HG03103 (cell line): ENCODE data around the gene PIK3CB.
"Not testable (repeated sequence)": the region's sequence is repeated elsewhere in the genome, so short reads cannot be mapped to it uniquely, and the experiment has no call there.

Experiments used
- ATAC-seq: cut with Tn5 transposase; IDR thresholded peaks from one replicate; pipeline ENCODE4 v1.9.1; 2021; ENCODE audit warnings: low read depth; ENCODE audit not compliant: unreplicated experiment

The PIK3CB gene

DNA sequence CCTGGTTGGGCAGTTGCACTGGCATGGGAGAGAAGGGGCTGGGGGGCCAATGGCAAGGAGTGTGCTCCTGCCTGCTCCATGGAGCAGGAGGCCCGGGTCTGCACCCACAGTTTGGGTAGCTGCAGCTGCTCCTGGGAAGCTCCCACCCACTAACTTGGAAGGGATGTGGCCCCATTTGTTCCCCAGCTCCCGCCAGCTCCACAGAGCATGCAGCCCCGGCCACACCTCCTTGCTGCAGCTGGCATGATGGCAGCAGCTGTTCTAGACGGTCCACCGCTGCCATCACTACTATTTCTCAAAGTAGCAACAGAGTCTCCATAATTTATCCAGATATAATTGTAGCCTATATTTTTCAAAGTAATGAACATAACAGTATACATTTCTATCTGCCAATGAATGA, 65.8 kb downstream of the PIK3CB start:
- no peak for ATAC-seq

DNA sequence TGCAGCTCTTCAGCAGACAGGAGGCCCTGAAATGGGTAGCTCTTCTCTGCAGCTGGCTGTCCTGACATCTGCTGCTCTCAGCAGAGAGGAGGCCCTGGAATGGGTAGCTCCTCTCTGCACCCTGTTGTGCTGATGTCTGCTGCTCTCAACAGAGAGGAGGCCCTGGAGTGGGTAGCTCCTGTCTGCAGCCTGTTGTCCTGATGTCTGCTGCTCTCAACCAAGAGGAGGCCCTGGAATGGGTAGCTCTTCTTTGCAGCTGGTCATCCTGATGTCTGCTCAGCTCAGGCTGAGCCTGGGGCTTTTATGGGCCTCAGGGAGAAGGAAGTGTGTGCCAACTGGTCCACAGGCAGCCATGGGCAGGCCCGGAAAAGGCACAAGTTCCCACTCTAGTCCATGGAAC, 66.6 kb downstream of the PIK3CB start:
- no peak for ATAC-seq

DNA sequence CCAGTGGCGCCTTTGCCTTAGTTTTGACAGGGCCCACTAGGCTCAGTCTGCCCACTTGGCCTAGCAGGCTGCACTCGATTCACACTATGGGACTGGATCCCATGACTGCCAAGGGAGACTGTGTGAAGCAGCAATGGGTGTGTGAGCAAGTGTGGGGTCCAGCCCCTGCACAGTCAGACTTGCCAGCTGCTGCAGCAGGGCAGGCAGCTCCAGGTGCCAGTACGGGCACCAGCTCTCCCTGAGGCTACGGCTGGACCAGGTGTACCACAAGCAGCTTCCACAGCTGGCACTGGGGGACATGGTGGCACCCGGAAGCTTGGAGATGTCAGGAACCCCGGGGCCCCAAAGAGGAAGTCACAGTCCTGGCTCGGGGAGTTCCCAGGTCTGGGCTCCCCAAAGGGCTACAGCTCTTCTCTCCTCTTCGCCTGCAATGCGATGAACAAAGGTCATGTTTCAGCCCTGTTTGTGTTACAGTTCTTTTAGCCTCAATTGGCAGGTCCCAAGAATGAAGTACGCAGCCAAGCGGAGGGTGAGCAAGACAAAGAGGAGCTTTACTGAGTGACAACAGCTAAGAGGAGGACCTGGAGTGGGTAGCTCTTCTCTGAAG, 67.1 kb downstream of the PIK3CB start:
- no peak for ATAC-seq

DNA sequence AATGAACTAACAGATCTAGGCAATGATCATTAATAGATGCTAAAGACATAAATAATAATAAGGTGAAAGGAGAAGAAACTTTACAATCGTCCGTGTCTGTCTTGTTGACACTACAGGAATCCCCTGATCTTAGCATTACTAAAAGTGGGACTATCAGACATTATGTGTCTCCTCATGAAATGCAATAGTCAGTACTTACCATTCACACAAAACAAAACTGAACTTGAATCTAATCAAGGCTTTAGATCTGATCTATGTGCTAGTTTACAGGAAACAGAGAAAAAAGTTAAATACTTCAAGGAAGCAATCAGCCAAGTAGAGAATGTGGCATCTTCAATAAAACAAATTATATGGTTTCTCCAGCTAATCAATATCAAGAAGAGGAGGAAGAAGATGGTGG, 73.7 kb downstream of the PIK3CB start:
- ATAC-seq = no peak

DNA sequence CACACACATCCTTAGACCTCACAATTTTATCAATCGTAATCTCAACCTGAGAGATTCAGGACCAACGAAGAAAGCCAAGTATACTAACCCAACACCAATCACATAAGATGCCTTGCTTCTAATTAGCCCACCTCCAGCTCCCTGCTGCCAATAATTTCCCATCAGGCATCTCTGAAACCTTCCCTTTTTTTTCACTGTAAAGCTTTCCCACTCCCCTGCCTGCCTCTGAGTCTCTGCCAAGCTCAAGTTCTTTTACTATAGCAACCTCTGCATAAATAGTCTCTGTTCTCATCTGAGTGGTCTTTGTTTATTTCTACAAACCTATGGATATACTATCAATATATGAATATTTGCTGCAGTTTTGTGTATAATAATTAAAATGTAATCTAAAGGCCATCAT, 86.5 kb downstream of the PIK3CB start:
- no peak for ATAC-seq

DNA sequence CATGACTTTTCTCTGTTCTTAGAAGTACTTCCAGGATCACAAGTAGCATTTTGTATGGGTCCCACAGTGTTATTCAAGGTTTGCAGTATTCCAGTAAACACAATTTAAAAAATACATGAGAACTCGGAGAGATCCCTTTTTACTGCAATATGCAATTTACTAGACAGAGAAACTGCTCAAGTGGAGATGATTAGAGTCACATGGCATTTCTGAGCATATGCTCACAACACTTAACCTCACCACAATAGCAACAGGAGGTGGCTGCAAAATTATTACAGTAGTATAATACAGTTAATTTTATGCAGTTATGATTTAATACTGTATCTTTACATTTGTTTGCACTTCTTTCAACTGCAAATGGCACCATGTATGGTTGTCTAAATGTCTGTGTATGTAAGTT, 87.5 kb downstream of the PIK3CB start:
- ATAC-seq = no peak

DNA sequence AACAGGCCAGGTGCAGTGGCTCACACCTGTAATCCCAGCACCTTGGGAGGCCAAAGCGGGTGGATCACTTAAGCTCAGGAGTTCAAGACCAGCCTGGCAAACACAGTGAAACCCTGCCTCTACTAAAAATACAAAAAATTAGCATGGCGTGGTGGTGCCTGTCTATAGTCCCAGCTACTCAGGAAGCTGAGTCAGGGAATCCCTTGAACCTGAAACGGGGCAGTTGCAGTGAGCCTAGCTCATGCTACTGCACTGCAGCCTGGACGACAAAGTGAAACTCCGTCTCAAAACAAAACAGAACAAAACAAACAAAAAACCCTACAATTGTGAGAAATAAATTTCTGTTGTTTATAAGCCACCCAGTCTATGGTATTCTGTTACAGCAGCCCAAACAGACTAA, 94.7 kb downstream of the PIK3CB start:
- no peak for ATAC-seq

DNA sequence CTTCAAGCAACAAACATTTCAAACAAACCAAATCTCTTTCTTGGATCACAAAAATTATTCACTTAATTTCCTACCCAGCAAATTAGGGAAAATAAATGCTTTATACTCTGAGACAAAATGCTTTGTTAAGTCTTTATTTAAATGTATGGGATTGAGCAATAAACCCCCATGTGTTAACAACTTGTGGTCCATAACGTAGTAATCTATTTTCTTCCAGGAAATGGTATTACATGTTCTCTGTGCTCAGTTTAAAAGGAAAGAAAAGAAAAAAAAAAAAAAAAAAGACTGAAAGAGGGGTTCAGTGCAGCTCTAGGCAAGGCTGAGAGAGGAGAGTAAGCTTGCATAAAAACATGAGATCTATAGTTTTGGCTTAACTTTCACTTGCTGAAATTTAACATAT, 102.3 kb downstream of the PIK3CB start:
- ATAC-seq = no peak

DNA sequence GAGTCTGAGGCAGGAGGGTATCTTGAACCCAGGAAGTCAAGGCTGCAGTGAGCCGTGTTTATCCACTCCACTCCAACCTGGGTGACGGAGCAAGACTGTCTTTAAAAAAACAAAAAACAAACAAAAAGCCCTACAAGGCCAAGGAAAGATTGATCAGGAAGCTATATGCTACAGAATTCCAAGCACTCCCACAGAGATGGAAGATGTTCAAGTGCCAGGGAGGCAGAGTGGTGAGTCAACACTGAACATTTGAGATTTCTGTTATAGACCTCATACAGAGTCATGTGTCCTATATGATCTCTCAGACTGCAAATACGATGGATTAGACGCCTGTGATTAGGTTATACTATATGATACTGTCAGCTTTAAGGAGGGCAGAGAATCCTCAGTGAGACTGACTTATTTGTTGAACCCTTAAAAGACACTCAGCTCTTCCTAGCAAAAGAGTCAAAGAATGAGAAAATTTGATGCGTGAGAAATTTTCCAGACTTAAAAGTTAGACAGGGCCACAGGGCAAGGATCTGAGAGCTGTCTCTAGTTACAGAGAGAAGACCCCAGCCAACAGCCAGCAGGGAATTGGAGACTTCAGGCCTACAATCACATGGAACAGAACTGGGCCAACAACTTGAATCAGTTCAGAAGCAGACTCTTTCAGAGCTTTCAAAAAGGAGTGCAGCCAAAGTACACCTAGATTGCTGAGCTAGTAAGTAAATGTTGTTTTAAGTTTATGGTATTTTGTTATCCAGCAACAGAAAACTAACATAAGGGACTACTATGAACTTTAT, 107.6 kb downstream of the PIK3CB start:
- no peak for ATAC-seq

DNA sequence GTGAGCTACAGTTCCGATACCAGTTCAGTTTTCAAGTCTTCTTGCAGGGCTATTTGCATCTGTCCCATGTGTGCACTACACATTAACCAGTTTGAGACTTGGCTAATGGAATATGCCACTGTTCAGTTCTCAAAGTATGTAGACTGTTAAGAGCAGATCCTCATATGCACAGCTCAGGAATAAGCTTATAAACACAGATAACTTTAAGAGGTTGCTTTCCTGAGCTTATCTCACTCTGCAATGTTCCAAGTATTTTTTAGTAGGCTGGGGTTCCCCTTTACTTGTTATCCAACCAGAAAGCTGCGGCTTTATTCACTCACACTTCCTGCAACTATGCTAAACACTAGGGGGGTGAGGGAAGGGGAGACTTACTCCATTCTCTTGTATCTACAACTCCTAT, 108.7 kb downstream of the PIK3CB start:
- not testable (repeated sequence) for ATAC-seq

DNA sequence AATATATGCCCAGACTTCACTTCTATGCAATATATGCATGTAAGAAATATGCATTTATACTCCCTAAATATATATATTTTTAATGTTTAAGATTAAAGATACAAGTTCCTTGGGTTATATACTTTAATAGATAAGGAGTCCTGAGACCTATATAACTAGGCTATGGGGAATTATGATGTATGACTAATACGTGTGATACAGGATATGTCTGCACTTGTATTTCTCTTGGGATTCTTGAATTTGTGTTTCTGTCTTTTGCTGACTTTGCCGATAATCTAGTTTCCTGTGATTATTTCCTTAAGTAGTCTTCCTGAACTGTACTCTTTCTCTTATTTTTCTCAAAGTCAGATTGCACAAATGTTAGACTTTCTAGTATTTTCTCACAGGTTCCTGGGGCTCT, 109.6 kb downstream of the PIK3CB start:
- no peak for ATAC-seq

DNA sequence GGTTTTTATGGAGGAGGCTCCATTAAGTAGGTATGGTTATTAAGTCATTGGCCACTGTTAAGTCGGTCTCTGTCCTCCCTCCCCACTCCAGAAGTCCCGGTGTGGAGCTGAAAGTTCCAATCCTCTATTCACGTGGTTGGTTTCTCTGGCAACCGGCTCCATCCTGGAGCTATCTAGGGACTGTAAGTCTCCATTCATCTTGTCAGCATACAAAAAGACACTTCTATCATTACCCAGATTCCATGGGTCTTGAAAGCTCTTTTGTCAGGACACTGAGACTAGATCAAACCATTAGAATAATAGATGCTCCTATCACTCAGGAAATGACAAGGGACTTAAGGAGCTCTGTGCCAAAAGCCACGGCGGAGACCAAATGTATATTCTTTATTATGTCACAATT, 110.3 kb downstream of the PIK3CB start:
- ATAC-seq = no peak

DNA sequence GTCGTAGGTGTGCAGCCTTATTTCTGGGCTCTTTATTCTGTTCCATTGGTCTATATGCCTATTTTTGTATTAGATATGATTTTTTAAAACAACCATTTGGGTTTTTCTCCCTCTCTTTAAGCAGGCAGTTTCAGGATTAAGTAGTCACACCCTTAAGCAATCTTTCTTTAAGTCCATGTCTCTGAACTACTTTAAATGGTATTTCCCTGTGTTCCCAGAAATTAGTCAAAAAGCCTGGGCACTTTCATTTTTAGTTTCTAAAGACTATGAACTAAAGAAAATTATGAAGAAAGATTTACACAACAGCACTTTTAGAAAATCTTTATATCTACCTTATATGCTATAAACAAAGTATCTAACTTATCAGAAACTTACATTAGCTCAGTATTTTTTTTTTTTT, 115.9 kb downstream of the PIK3CB start:
- no peak for ATAC-seq

DNA sequence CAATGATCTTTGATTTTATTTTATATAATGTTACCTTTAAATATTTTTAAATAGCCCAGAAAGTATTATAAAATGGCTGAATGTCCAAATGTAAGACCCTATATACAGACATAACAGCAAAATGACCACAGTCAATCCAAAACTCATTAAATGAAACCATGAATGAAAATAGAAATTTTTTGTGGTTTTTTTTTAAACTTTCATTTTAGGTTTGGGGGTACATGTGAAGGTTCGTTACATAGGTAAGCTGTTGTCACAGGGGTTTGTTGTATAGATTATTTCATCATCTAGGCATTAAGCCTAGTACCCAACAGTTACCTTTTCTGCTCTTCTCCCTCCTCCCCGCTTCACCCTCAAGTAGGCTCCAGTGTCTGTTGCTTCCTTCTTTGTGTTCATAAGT, 117.4 kb downstream of the PIK3CB start:
- no peak for ATAC-seq

DNA sequence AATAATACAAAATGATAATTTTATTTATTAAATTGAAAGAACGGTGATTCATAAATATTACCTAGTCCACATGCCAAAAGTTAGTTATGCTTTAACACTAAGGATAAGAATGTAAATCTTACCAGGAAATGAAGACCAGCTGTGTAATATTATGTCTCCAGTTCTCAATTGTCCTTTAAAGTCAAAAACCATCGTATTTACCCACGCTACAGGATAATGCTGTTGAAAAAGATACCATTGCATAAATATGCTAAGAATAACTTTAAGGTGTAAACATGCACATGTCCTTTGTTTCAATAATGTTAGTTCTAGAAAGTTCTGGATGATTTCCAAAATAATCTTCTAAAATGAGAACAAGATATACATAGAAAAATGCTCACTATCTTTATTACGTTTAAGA, 122.6 kb downstream of the PIK3CB start:
- no peak for ATAC-seq

DNA sequence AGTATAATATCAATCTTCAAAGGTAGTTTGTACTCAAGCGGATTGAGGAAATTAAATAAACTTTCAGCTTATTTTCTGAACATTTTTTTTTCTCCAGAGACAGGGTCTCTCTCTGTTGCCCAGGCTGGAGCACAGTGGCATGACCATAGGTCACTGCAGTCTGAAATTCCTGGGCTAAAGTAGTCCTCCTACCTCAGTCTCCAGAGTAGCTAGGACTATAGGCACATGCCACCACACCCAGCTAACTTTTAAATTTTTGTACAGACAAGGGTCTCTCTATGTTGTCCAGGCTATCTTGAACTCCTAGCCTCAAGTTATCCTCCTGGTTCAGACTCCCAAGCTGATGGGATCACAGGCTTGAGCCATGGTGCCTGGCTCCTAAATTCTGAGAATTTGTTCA, 129.1 kb downstream of the PIK3CB start:
- ATAC-seq = no peak

DNA sequence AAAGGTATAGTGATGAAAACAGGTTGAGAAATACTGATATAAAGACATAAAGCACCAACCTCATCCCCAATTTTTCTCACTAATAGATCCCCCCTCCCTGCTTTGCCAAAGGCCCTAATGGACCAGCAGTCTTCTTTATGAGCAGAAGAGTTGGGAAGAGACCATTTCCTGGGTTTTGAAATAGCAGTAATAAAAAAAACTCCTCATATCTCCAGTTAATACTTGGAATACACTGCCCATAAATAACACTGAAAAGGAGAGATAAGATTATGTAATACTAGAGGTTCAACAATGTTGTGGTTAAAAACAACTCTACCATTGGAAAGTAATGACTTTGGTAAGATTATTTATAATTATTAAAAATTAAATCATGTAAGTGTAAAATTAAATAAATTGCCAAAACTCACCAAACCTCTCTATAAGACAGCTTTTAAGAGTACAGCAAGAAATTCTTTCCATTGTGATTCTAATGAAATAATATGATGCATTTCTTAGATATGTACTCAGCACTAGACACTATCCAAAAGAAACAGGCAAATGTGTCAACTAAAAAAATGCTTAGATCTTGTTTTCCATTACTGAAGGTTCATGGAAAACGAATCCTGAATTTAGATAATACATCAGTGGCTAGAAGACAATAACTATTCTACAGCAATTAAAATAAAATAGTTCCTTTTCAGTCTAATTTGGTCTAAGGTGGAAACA, 137.9 kb downstream of the PIK3CB start:
- no peak for ATAC-seq

DNA sequence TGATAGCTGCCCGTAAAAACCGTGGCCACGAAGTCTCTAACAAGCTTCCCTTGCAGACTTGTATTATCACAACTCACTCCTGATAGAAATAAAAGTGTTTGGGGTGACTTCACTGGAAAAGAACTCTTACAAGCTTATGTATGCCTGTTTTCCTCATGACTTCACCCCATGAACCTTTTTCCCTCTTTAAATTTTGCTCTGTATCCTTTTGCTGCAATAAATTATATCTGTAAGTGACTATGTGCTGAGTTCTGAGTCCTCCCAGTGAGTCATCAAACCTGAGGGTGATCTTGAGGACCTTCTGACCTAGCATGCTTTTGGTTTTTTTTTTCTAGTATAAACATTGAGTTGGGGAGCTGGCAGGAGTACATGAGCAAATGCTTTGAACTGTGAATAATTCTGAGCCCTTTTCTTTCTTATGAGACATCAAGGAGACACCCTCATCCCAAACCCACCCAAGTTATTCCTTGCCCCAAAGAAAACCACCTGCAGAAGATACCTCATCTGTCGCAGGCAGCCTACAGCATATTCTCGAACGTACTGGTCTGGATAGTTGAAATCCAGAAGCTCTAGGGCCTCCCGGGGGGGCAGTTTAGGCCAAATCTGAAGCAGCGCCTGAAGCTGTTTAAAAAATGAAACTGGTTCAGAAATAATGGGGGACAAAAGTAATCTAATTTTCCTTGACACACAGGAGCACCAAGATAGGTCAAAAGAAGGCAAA, 140.3 kb downstream of the PIK3CB start:
- ATAC-seq = no peak

DNA sequence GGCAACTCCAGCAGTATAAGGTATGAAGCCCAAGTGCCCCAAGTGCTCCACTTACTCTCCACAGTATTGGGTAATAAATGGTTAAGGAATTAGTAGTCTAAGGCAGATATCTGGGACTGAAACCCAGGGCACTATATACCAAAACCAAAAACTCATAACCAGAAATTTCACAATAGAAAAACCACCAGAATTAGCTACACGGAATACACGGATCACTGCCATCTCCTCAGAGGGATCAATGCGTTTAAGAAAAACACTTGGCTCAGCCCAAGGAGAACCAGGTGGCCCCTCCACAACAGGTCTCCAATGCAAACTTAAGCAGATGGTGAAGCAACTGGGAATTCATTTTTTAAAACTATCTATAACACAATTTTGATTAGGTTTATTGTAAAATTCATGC, 142.6 kb downstream of the PIK3CB start:
- no peak for ATAC-seq

DNA sequence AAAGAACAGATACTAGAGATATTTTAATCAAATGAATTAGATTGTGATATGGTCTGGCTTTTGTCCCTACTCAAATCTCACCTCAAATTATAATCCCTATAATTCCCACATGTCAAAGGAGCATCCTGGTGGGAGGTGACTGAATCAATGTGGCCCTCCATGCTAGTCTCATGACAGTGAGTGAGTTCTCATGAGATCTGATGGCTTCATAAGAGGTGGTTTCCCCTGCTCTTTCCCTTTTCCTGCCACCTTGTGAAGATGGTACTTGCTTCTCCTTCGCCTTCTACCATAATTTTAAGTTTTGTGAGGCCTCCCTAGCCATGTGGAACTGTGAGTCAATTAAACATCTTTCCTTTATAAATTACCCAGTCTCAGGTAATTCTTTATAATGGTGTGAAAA, 143.4 kb downstream of the PIK3CB start:
- no peak for ATAC-seq

DNA sequence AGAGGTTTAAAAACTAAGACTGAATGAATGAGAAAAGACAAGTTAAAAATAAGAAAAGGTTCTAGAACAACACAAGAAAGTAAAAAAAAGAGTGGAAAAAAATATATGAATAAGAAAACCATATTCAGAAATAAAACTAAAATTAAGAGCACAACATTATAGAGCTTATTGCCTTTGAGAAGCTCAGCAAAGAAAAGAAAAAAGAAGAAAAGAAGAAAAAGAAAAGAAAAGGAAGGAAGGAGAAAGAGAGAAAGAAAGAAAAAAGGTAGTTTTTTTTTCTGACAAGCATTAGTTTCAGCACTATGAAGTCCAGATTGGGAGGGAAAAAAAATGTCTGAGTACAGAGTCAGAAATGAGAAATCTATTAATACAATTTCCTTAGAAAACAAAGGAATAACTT, 144.7 kb downstream of the PIK3CB start:
- ATAC-seq = no peak
